Fibroblast of mammary gland (primary cell): ENCODE measurements around the gene TMED6.

ENCODE experiments used
- DNase-seq: peaks from one replicate; pipeline ENCODE4 v3.0.0-alpha.2; 2010; ENCODE audit warnings: low read depth
- H3K4me3 ChIP-seq: 2 replicates; pipeline ENCODE4 v1.5.1; 2011; ENCODE audit warnings: low read depth, mild to moderate bottlenecking, low read length, moderate library complexity; ENCODE audit not compliant: control insufficient read depth
- CTCF ChIP-seq: conservative IDR thresholded peaks from 2 replicates; pipeline ENCODE4 v1.5.1; 2011; ENCODE audit warnings: low read depth, low read length, inconsistent platforms; ENCODE audit not compliant: control insufficient read depth, insufficient read depth

TMED6 gene

GRCh38 chr16:69378036-69378435, 26.4 kb upstream of the TMED6 start:
- H3K4me3 ChIP-seq: no peak overlapping the region
- no peak for TF ChIP-seq CTCF
- no peak for DNase-seq

GRCh38 chr16:69376393-69377059, 24.9 kb upstream of the TMED6 start:
- H3K4me3 ChIP-seq: no peak overlapping the region
- no peak for TF ChIP-seq CTCF
- no peak for DNase-seq

GRCh38 chr16:69373019-69373418, 21.4 kb upstream of the TMED6 start:
- TF ChIP-seq CTCF: no peak
- DNase-seq: no peak

GRCh38 chr16:69371564-69371963, 20.0 kb upstream of the TMED6 start:
- no peak for TF ChIP-seq CTCF
- no peak for DNase-seq
- no peak overlapping the region for H3K4me3 ChIP-seq

More at GRCh38 chr16:69373019-69373418, 21.4 kb upstream of the TMED6 start:
- H3K4me3 ChIP-seq: no peak overlapping the region

GRCh38 chr16:69368866-69369265, 17.3 kb upstream of the TMED6 start:
- TF ChIP-seq CTCF: no peak
- DNase-seq: no peak
- H3K4me3 ChIP-seq: no peak overlapping the region

- no peak for TF ChIP-seq CTCF
- no peak overlapping the region for H3K4me3 ChIP-seq
- peak; percentile 56 for DNase-seq
Observed at GRCh38 chr16:69367980-69368379, 16.4 kb upstream of the TMED6 start.

GRCh38 chr16:69366431-69366830, 14.8 kb upstream of the TMED6 start:
- no peak overlapping the region for H3K4me3 ChIP-seq
- peak; percentile 37 for DNase-seq
- TF ChIP-seq CTCF: no peak
